ENCODE data around the gene HOXA11.

Gene HOXA11

GRCh38 chr7:27185013-27185853 is at the start of gene HOXA11:
HOXA11 (minus strand) TSS chr7:27185232; CDS start chr7:27185144, 88 bp downstream.
- DNase-seq (ENCODE audit: low spot score in 2 of 2) = no peak
- peak; percentile 20 for ATAC-seq
- H3K36me3 Mint-ChIP-seq = peaks cover 8% of the 10 kb centered on the region
- H3K4me3 Mint-ChIP-seq = peak within 1 kb of the TSS; percentile 81
- H3K27ac Mint-ChIP-seq = no peak within 1 kb of the TSS
- peaks cover 52% of the 10 kb centered on the region for H3K4me1 Mint-ChIP-seq
- H3K9me3 Mint-ChIP-seq = no peaks in the 10 kb centered on the region

DNA sequence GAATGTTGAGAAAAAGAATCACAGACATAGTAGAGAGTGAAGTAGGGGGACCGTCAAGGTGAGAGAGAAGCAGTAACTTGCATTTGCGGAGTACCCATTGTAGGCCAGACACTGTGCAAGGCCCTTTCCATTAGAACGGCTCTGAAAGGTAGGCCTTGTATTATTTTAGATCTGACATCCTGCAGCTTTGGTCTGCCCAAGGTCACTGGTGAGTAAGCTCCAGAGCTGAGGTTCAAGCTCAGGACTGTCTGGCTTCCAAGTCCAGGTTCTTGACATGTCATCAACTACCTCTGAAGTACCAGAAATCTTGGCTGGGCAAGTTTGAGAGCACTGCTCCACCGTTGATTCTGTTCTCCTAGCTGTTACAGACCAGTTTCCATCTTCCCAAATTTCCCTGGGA is 44.4 kb upstream of the HOXA11 start:
- no peak overlapping the region for H3K27ac Mint-ChIP-seq

GRCh38 chr7:27224983-27225934 is 40.2 kb upstream of the HOXA11 start:
- H3K4me1 Mint-ChIP-seq = no peaks in the 10 kb centered on the region
- H3K4me3 Mint-ChIP-seq = no peak overlapping the region
- no peak overlapping the region for H3K27ac Mint-ChIP-seq
- H3K9me3 Mint-ChIP-seq = no peaks in the 10 kb centered on the region
- ATAC-seq (no peak), DNase-seq (ENCODE audit: low spot score in 2 of 2) (no peak)
- no peaks in the 10 kb centered on the region for H3K36me3 Mint-ChIP-seq

More for the DNA sequence above, 44.4 kb upstream of the HOXA11 start:
- H3K4me3 Mint-ChIP-seq = no peak overlapping the region
- H3K9me3 Mint-ChIP-seq = no peaks in the 10 kb centered on the region
- H3K36me3 Mint-ChIP-seq = no peaks in the 10 kb centered on the region
- H3K4me1 Mint-ChIP-seq = no peaks in the 10 kb centered on the region
- no peak for DNase-seq (ENCODE audit: low spot score in 2 of 2)
- no peak for ATAC-seq

DNA sequence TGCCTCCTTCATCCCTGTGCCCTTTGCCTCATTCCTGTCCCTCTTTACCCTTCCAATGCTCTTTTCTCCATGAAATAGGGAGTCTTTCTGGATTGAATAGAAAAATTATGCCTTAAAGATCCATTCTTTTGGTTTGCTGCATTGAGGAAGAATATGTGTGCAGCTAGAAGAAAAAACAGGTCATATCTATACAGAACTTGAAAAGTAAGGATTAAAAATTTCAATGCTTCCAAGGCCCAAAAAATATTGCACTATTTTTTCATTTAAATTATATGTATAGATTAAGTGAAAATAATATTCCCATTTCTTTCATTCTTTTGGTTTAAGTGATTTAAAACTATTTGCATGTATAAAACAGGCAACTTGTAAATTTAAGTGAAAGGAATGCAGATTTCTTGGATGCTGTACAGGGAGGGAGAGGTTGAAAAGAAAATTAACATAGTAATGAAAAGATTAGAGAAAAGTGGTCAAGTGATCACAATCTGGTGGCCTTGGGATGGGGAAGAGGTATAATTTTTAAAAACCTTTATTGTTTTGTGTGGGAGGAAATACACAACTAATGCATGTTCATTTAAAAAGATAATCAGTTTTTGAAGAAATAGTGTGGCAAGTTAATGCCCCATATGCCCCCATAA is 39.0 kb upstream of the HOXA11 start:
- no peak for DNase-seq (ENCODE audit: low spot score in 2 of 2)
- Mint-ChIP-seq H3K27ac (no peak overlapping the region), H3K36me3 (no peaks in the 10 kb centered on the region), H3K9me3 (no peaks in the 10 kb centered on the region), H3K4me1 (peaks cover 6% of the 10 kb centered on the region), H3K4me3 (no peak overlapping the region)
- no peak for ATAC-seq

- ATAC-seq = peak; percentile 47
- Mint-ChIP-seq H3K36me3 (no peaks in the 10 kb centered on the region), H3K9me3 (no peaks in the 10 kb centered on the region), H3K4me1 (peaks cover 6% of the 10 kb centered on the region), H3K4me3 (no peak overlapping the region), H3K27ac (no peak overlapping the region)
- DNase-seq (ENCODE audit: low spot score in 2 of 2) = no peak
Measured at GRCh38 chr7:27221201-27221797, 36.3 kb upstream of the HOXA11 start.

GRCh38 chr7:27220440-27220955 is 35.5 kb upstream of the HOXA11 start:
- Mint-ChIP-seq H3K4me3 (no peak overlapping the region), H3K9me3 (no peaks in the 10 kb centered on the region)
- peak; percentile 31 for ATAC-seq

DNA sequence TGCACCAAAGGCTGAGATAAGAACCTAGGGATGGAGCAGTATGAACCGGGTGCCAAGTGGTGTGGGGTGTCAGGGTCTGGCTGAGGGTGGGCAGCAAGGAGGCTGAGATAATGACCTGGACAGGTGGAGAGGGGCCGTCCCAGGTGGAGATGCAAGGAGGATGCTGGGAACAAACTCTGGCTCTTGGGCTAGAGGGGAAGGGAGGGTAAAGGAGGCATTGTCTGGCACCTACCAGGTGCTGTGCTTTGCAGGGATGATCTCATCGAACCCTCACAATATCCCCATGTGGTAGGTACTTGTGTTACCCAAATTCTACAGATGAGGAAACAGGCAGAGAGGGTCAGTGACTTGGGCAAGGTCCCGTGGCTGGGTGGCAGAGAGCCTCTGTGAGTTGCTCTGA is 34.8 kb upstream of the HOXA11 start:
- Mint-ChIP-seq H3K4me3 (no peak overlapping the region), H3K36me3 (no peaks in the 10 kb centered on the region), H3K27ac (no peak overlapping the region), H3K9me3 (no peaks in the 10 kb centered on the region), H3K4me1 (peaks cover 6% of the 10 kb centered on the region)
- DNase-seq (ENCODE audit: low spot score in 2 of 2) (no peak), ATAC-seq (no peak)

More at GRCh38 chr7:27220440-27220955, 35.5 kb upstream of the HOXA11 start:
- no peak for DNase-seq (ENCODE audit: low spot score in 2 of 2)
- Mint-ChIP-seq H3K36me3 (no peaks in the 10 kb centered on the region), H3K4me1 (peaks cover 6% of the 10 kb centered on the region), H3K27ac (no peak overlapping the region)

- H3K4me1 Mint-ChIP-seq = peaks cover 6% of the 10 kb centered on the region
- no peak overlapping the region for H3K27ac Mint-ChIP-seq
- DNase-seq (ENCODE audit: low spot score in 2 of 2) = no peak
- no peak for ATAC-seq
- no peak overlapping the region for H3K4me3 Mint-ChIP-seq
- H3K36me3 Mint-ChIP-seq = no peaks in the 10 kb centered on the region
- no peaks in the 10 kb centered on the region for H3K9me3 Mint-ChIP-seq
Measured at GRCh38 chr7:27217951-27218350, 32.9 kb upstream of the HOXA11 start.

GRCh38 chr7:27215356-27215755 is 30.3 kb upstream of the HOXA11 start:
- Mint-ChIP-seq H3K9me3 (no peaks in the 10 kb centered on the region), H3K36me3 (no peaks in the 10 kb centered on the region), H3K4me1 (peaks cover 11% of the 10 kb centered on the region), H3K4me3 (no peak overlapping the region), H3K27ac (no peak overlapping the region)
- no peak for DNase-seq (ENCODE audit: low spot score in 2 of 2)
- ATAC-seq = no peak

DNA sequence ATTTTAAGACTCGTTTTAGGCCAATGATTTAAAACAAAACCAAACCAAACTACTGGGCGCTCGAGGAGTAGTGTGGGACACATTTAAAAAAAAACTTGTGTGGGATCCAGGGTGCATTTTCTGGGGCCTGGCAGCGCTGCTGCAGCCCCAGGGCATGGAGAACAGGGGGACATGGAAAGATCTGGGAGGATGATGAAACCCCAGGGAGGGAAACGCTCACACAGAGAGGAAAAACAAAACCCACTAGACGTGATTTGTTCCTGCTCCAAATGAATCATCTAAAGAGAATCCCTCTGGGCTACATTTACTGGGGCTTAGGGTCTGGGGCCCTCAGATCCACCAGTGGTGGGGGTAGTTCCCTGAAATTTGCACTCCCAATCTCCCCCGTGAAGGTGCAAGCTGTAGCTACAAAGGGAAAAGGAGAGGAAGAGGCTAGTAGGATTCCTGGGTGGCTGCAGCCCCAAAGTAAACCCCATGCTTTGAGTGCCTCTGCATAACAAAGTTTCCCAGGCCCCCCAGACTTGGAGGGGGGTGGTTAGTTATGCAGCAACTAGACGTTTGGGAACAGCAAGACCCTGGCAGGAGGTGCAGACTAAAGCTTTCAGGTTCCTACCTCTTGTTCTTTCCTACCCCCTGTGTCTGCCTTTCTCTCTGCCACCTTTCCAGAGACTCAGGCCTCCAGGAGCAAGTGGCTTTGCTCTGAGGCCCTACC is 29.4 kb upstream of the HOXA11 start:
- H3K4me3 Mint-ChIP-seq = no peak overlapping the region
- H3K4me1 Mint-ChIP-seq = peaks cover 6% of the 10 kb centered on the region
- ATAC-seq (no peak), DNase-seq (ENCODE audit: low spot score in 2 of 2) (no peak)
- no peak overlapping the region for H3K27ac Mint-ChIP-seq
- no peaks in the 10 kb centered on the region for H3K36me3 Mint-ChIP-seq
- no peaks in the 10 kb centered on the region for H3K9me3 Mint-ChIP-seq

DNA sequence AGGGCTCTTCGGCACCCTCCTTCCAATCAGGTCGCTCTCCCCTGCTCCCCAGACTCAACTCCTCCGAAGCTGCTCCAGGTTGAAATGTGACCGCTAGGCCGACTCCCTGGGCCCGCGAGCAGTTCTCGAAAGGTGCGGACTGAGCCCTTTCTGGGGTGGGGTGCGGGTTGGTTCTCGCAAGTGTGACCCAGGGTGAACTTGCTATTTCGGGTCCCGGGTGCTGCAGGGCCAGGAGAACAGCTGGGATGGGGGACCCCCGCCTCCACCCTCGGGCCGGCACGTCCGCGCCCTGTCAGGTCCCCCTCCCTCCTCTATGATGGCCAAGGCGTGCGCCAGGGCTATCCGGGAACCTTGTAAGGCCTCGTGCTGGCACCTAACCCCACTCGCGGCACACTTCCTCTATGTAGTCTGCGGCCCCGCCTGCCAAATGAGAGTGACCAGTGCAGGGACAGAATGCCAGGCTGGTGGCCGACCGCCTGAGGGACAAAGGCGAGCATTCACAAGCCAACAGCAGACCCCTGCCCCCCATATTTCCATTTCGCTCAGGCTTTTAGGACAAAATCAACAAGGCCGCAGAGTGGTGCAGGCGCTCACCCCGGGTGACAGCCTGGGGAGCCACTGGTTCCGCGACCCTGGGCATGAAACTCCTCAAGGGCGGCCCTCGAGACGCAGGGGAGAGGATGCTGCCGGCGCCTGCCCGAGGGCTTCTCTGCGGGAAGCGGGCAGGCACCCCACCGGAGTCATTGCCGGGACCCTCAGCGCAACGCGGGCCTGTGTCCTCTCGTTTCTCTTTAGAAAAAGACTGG is 28.6 kb upstream of the HOXA11 start:
- DNase-seq (ENCODE audit: low spot score in 2 of 2) (no peak), ATAC-seq (no peak)
- no peaks in the 10 kb centered on the region for H3K9me3 Mint-ChIP-seq
- no peaks in the 10 kb centered on the region for H3K36me3 Mint-ChIP-seq
- H3K4me3 Mint-ChIP-seq = no peak overlapping the region
- H3K4me1 Mint-ChIP-seq = peaks cover 6% of the 10 kb centered on the region
- H3K27ac Mint-ChIP-seq = no peak overlapping the region

DNA sequence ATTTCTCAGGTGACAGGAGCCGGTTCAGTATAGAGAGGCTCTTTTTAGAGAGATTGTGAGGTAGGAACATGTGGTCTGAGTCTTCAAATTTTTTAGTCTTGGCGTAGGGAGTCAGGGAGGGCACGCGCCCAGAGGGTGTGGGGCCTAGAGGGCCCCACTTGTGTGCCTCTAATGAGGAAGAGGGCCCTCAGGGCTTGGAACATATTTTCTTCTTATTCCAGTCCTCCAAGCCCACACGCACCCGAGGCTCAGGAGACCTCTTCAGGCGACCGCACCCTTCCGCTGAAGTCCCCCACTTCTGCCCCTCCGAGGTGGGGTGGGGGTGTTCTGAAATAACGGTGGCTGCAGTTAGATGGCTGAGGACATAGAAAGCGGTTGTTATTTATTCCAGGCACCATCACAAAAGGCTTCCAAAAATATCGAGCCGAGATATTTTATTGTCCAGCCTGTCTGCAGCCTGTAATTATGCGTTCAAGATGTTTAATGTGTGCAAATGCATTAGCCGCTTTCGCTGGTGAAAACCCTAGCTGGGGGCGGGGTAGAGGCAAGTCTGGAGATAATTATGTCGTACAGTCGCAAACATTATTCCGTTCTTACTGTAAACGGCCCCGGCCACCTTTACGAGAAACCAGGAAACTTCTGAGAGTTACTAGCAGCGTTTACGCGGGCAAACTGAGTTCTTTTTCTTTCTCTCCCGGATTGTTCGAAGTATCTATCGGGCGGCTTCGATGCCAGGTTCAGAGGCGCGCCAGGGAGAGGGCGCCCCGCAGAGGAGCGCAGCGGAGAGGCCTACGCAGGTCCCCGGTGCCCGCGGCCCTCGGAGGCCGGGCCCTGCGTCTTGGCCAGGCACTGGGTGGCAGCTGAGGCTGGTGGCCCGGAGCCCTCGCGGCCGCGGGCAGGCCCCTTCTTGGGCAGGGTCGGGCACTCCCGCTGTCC is 27.7 kb upstream of the HOXA11 start:
- no peaks in the 10 kb centered on the region for H3K36me3 Mint-ChIP-seq
- ATAC-seq (no peak), DNase-seq (ENCODE audit: low spot score in 2 of 2) (no peak)
- no peaks in the 10 kb centered on the region for H3K9me3 Mint-ChIP-seq
- H3K27ac Mint-ChIP-seq = no peak overlapping the region
- H3K4me3 Mint-ChIP-seq = no peak overlapping the region
- H3K4me1 Mint-ChIP-seq = peaks cover 6% of the 10 kb centered on the region

DNA sequence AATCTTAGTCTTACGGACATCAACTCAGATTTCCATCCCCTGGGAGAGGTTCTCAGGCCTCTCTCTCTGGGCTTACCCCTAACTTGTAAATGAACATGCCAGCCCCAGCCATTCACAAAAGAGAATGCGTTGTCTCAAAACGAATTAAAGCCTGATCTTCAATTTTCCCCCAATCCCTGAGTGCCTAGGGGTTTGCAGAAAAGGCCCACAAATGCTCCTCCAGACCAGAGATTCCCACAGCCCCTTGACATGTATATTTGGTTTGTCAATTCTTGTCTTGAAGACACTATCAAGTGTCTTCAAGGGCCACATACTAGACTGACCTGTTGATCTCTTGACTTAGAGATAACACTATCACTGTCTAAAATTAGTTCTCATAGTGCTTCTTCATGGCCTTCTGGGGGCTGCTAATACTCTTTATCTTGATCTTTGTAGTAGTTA is 26.8 kb upstream of the HOXA11 start:
- no peaks in the 10 kb centered on the region for H3K36me3 Mint-ChIP-seq
- ATAC-seq = no peak
- H3K9me3 Mint-ChIP-seq = no peaks in the 10 kb centered on the region
- DNase-seq (ENCODE audit: low spot score in 2 of 2) = no peak
- peaks cover 6% of the 10 kb centered on the region for H3K4me1 Mint-ChIP-seq
- H3K27ac Mint-ChIP-seq = no peak overlapping the region
- no peak overlapping the region for H3K4me3 Mint-ChIP-seq
